AML-193 (cell line): ENCODE measurements around the gene NTN3.
"Not testable (repeated sequence)": the region's sequence is repeated elsewhere in the genome, so short reads cannot be mapped to it uniquely, and the experiment has no call there.

ENCODE experiments used
- DNase-seq, 2 experiments: peaks; one replicate each; lab custom pipeline; 2025; lab: John Stamatoyannopoulos, UW

Gene NTN3

DNA sequence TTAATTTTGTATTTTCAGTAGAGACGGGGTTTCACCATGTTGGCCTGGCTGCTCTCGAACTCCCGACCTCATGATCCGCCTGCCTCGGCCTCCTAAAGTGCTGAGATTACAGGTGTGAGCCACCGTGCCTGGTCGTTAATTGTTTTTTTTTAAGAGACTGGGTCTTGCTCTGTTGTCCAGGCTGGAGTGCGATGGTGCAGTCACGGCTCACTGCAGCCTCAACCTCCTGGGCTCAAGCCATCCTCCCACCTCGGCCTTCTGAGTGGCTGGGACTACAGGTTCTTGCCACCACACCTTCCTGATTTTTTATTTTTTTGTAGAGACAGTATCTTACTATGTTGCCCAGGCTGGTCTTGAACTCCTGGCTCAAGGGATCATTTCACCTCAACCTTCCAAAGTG is 8.9 kb downstream of the NTN3 start:
- not testable (repeated sequence) for DNase-seq

- no peak for DNase-seq
These were observed 9.9 kb downstream of the NTN3 start for GRCh38 chr16:2480948-2481347.

GRCh38 chr16:2481676-2482075 is 10.6 kb downstream of the NTN3 start:
- DNase-seq: no peak

DNA sequence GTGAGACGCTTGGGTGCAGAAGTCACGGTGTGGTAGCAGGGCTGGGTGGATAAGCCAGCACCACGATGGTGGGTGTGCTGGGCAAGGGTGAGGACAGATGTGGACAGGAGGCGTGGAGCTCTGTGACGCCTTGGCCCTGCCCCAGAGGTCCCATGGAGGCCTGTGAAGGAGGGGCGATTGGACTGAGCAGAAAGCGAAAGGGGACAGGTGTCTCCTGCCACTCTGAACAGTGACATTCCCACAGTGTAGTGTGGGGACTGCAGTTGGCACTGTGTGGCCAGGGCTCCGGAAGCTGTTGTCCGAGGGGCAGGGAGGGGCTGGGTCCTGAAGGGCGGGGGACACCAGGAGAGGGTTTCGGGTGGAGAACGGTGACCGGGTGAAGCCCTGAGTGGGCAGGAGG is 11.2 kb downstream of the NTN3 start:
- no peak for DNase-seq

- DNase-seq: no peak
These were observed 11.8 kb downstream of the NTN3 start for GRCh38 chr16:2482708-2483534.

DNA sequence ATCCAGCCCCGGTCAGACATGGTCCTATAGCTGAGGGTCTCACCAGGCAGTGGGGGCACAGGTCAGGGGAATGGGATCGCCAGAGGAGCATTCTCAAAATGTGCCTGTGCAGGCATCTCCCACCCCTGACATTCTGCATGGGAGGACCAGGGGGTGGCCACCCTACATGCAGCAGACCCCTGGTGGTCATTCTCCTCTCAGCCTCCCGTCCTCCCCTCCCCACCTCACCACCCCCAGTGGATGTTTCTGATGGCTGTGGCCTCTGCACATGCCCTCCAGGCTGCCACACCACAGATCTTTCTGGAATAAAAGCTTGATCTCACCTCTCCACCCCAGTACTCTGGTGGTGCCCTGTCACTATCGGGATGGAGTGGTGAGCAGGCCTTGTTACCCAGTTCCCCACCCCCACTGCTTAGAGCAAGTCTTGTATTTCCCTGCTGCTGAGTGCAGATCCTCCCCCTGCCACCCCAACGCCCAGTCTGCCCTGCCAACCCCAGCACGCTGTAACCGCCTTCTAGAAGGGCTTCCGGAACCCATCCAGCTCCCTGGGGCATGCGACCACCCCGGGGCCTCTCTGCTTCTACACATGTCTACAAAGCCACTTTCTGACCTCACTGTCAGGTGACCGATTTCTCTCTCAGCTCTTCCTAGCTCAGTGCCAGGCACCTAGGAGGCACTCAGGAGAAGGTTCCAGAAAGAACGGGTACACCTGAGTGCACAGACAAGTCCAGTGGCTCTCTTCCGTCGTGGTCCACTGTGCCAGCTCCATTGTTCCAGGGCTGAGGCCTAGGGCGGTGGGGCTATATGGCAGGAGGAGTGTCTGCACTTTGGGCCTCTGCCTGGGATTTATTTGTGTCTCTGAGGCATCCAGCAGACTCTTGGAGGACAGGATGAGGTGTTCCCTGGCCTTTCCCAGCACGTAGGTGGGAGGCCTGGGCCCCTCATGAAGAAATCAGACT is 13.1 kb downstream of the NTN3 start:
- DNase-seq: no peak

GRCh38 chr16:2484898-2485508 is 13.9 kb downstream of the NTN3 start:
- no peak for DNase-seq

- DNase-seq: no peak
These were observed 14.9 kb downstream of the NTN3 start for GRCh38 chr16:2485811-2486507.

DNA sequence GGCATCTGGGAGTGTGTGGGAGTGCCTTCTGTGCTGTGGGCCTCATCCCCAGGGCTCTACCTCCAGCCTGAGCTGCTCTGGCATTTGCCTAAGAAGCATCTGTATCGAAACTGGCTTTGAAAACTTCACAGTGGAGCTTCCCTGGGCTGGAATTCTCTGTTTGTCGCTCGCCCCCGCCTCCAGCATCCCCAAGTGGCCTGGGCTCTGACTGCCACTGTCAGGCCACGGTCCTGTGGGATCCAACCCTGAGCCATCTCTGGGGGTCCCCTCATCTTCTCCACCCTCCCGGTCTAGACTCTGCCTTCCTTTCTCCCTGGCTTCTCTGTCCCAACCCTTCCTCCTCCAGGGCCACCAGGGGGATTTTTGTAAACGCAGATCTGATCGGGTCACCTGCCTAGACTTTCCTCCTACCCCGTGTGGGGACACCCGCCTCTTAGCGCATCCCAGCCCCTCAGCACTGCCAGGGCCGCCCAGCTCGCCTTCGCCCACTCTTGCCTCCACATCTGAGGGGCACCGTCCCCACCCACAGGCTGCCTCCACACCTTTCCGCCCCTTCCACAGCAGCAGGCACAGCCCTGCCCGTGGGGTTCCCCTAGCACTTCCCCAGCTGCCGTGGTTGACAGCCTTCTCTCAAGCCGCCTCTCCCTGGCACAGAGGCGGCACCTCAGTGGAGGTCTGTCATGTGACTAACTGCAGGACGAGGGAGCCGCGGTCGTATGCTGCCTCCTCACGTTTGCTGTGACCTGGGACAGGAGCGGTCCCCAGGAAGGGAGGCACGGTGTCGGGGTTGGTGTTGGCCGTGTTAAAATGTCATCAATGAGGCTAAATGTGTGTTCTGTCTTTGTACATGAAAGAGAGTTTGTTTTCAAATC is 15.8 kb downstream of the NTN3 start:
- peak; percentile 65 to 73 for DNase-seq

- DNase-seq: no peak
These were observed 16.4 kb downstream of the NTN3 start for GRCh38 chr16:2487517-2487842.

GRCh38 chr16:2487903-2488531 is 16.9 kb downstream of the NTN3 start:
- DNase-seq: peak; percentile 44 to 63

GRCh38 chr16:2489581-2489980 is 18.5 kb downstream of the NTN3 start:
- no peak for DNase-seq

DNA sequence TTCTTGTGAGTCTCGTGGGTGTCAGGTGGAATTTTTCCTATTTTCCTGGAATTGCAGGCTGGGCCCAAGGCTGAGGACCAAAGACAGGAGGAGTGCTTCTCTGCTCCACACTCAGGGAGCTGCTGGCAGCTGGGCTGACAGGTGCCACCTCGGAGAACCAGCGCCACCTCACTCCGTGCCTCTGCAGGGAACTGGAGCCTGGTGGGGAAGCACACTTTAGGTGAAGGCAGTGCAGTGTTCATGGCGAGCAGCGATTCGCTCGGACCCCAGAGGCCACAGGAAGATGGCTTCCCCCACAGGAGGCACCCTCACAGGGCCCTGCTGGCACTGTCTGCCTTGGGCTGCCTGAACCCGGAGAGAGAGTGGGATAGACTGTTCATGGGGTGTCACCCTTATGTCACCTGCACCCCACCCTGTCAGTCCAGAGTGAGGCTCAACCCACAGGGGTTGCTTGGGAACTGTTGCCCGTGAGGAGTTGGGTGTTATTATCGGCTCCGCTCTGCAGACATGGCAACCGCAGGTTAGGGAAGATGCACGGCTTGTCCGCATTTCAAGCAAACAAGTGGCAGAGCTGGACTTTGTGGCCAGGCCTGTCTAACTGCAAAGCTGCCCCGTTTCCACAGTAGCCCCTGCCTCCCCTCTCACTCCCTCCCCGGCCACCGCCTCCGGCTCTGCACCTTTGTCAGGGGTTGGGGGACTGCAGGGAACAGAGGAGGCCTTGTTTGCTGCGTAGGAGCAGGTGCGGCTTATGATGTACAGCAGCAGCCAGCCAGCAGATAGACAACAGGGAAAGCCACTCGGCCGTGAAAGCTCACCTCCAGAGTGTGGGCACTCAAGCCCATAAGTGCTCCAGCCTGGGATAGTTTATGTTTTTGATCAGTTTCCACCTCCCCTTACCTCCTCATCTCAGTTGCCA is 19.4 kb downstream of the NTN3 start:
- no peak for DNase-seq

DNA sequence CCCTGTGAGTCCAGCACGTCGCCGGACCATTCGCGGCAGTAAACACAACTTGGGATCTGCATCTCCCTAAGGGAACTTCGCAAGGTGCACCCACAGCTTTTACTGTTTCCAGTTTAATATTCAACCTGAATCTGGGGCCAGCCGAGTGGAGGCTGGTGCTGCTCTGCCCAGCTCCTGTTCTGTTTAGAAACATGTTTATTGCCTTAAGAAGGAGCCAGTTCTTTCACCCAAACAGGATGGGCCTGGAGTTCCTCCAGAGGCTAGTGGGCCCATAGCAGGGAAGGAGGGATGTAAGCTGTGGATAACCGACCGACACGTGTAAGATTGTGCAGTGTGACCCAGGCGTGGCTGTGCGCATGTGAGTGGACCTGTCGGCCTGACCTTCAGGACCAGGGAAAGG is 21.2 kb downstream of the NTN3 start:
- DNase-seq: no peak

- no peak for DNase-seq
These were observed 22.5 kb downstream of the NTN3 start for GRCh38 chr16:2493605-2494004.

GRCh38 chr16:2494616-2495015 is 23.5 kb downstream of the NTN3 start:
- no peak for DNase-seq

DNA sequence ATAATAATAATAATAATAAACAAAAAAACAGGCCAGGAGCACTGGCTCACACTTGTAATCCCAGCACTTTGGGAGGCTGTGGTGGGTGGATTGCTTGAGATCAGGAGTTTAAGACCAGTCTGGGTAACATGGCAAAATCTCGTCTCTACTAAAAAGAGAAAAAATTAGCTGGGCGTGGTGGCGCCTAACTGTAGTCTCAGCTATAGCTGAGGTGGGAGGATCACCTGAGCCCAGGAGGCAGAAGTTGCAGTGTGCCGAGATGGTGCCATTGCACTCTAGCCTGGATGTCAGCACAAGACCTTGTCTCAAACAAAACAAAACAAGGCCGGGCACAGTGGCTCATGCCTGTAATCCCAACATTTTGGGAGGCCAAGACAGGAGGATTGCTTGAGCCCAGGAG is 23.9 kb downstream of the NTN3 start:
- no peak for DNase-seq

DNA sequence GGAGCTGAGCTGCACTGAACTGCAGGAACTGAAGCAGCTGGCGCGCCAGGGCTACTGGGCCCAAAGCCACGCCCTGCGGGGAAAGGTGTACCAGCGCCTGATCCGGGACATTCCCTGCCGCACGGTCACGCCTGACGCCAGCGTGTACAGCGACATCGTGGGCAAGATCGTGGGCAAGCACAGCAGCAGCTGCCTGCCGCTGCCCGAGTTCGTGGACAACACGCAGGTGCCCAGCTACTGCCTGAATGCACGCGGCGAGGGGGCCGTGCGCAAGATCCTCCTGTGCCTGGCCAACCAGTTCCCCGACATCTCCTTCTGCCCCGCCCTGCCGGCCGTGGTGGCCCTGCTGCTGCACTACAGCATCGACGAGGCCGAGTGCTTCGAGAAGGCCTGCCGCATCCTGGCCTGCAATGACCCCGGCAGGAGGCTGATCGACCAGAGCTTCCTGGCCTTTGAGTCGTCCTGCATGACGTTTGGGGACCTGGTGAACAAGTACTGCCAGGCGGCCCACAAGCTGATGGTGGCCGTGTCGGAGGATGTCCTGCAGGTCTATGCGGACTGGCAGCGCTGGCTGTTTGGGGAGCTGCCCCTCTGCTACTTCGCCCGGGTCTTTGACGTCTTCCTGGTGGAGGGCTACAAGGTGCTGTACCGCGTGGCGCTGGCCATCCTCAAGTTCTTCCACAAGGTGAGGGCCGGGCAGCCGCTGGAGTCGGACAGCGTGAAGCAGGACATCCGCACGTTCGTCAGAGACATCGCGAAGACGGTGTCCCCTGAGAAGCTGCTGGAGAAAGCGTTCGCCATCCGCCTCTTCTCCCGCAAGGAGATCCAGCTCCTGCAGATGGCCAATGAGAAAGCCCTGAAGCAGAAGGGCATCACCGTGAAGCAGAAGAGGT is 25.4 kb downstream of the NTN3 start:
- DNase-seq: no peak
